HG03066 (cell line): ENCODE measurements around the gene HPN.

Experiments
- ATAC-seq: cut with Tn5 transposase; IDR thresholded peaks from one replicate; pipeline ENCODE4 v1.9.1; 2021; ENCODE audit warnings: low read depth; ENCODE audit not compliant: unreplicated experiment

The HPN gene

DNA sequence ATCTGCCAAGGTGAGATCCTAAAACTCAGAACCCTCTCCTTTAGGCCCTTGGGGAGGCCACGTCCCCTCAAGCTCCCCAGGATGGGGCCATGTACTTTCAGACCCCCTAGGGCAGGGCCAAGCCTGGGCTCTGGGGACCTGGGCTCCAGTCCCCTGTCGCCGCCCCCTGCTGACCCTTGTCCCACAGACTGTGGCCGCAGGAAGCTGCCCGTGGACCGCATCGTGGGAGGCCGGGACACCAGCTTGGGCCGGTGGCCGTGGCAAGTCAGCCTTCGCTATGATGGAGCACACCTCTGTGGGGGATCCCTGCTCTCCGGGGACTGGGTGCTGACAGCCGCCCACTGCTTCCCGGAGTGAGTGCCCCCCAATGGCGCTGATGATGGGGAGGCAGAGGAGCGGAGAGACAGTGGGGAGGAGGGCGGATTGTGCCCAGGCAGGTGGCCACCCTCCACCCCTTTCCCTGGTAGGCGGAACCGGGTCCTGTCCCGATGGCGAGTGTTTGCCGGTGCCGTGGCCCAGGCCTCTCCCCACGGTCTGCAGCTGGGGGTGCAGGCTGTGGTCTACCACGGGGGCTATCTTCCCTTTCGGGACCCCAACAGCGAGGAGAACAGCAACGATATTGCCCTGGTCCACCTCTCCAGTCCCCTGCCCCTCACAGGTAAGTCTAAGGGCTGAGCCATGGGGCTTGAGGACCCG lies 18.8 kb downstream of the HPN start:
- no peak for ATAC-seq

- no peak for ATAC-seq
These were observed 20.3 kb downstream of the HPN start for GRCh38 chr19:35061583-35062373.

GRCh38 chr19:35062942-35063341 lies 21.4 kb downstream of the HPN start:
- ATAC-seq: no peak

GRCh38 chr19:35063940-35064818 lies 22.7 kb downstream of the HPN start:
- ATAC-seq: no peak

DNA sequence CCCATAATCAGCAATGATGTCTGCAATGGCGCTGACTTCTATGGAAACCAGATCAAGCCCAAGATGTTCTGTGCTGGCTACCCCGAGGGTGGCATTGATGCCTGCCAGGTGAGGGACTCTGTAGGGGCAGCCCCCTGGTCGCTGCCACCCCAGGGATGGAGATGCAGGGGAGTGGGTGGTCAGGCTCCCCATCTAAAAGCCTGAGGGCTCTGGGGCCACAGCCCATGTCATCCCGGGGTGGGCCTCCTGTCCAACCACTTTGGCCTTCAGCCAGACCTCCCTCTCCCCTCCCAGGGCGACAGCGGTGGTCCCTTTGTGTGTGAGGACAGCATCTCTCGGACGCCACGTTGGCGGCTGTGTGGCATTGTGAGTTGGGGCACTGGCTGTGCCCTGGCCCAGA lies 24.1 kb downstream of the HPN start:
- no peak for ATAC-seq

GRCh38 chr19:35066121-35066520 lies 24.6 kb downstream of the HPN start:
- no peak for ATAC-seq

- ATAC-seq: no peak
These were observed 25.4 kb downstream of the HPN start for GRCh38 chr19:35066691-35067563.

- no peak for ATAC-seq
These were observed 27.6 kb downstream of the HPN start for GRCh38 chr19:35068941-35069634.

- no peak for ATAC-seq
These were observed 28.2 kb downstream of the HPN start for GRCh38 chr19:35069696-35070095.

DNA sequence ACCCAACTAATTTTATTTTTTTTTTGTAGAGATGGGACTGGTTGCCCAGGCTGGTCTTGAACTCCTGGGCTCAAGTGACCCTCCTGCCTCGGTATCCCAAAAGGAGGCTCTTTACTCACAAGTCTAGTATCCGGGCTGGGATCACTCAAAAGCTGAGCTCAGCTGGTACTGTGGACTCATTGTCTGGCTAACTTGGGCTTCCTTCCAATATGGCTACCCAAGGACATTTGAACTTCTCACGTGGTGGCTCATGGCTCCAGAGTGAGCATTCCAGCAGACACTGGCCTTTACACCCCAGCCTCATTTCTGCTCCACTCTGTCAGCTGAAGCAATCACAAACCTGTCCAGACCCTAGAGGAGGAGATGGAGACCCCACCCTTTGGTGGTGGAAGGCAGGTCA lies 28.9 kb downstream of the HPN start:
- no peak for ATAC-seq

DNA sequence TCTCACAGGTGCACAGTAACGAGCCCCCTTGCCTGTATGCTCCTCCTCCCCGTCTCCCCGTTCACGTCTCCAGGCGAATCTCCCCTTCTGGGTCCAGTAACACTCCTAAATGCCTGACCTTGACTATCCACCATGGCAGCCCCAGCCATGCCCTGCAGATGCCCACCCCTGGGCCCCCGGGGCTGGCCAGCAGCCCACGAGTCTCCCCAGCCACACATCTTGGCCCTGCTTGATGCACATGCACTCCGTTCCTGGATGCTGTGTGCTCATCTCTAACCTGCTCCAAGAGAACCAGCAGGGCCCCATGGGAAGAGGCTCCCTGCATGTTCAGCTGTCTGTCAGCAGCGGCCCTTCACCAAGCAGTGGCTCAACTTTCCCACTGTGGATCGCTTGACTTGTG lies 32.0 kb downstream of the HPN start:
- no peak for ATAC-seq

- no peak for ATAC-seq
These were observed 32.4 kb downstream of the HPN start for GRCh38 chr19:35073941-35074340.

DNA sequence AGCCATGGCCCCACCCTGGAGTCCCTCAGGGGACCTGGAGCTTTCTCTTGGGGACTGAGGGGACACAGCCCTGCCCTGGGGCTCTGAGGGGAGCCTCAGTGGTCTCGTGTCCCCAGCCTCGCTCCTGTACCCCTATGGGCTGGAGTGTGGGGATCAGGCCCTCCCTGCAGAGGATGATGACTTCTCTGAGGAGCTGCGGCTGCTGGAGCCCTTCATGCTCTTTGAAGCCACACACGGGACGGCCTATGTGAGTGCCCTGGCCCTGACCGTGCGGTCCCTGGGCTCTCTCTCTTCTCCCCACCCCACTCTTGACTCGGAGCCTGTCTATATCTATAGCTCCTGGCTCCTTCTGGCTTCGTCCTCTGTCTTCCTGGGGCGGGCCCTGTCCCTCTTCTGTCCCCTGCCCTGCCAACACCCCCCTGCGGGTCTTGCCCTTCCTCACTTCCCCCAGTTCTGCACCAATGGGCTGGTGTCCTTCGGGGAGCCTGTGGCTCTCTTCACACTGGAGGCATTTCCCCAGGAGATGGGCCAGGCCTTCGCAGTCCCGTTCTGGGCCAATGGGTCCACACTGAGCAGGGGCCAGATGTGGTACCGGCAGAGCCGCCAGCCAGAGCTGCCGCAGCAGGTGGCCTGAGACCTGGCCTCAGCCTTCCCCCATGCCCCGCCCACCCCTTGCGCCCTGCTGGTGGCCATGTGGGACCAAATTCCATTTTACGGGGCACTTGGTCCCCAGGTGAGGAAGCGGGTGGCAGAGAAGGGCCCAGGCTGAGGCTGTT lies 33.1 kb downstream of the HPN start:
- ATAC-seq: no peak

- ATAC-seq: no peak
These were observed 33.9 kb downstream of the HPN start for GRCh38 chr19:35075202-35076025.

DNA sequence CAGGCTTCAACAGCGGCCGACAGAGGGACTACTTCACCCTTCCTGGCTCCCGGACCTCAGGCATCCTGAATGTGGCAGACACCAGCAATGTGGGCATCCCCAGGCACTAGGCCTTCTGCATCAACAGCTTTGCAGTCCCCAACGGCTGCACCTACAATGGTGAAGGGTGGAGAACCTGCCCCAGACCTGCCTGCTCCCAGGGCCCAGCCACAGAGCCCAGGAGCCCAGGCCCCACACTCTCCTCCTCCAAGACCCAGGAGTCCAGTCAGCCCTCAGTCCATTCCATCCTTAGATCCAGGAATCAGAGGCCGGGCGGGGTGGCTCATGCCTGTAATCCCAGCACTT lies 34.5 kb downstream of the HPN start:
- no peak for ATAC-seq

DNA sequence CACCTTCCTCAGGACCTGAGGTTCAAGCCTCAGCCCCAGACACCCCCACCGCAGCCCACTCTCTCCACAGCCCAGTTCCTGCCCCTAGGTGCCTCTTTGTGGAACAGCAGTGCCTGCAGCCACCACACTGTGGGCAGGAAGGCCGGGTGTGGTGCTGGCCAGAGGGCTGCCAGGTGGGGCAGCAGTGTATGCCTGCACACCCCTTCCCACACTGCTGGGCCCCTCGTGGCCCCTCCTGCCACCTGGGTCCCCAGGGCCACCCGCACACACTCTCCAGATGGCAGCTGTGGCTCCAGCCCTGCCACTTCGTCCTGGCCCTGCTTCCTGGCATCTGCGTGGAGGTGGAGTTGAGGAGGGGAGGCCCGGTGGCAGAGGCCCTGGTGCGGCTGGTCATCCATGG lies 35.1 kb downstream of the HPN start:
- no peak for ATAC-seq

GRCh38 chr19:35077411-35078223 lies 36.1 kb downstream of the HPN start:
- no peak for ATAC-seq
